Measurements from ENCODE around the gene EDN2.

Gene EDN2

DNA sequence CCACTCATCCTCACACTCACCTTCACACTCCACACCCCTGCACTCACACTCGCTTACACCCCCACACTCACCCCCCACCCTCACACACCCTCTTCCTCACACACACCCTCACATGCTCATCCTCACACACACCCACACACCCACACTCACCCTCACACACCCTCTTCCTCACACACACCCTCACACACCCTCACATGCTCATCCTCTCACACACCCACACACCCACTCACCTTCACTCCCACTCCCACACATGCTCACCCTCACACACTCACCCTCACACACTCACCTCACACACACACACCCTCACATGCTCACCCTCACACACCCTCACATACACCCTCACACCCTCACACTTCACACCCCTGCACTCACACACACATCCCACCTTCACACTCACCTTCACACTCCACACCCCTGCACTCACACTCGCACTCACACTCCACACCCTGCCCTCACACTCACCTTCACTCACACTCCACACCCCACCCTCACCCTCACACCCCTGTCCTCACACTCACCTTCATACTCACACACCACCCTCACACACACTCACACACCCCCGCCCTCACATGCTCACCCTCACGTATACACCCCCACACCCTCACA, 42.6 kb upstream of the EDN2 start (continued):
- TF ChIP-seq, protein P1, sequence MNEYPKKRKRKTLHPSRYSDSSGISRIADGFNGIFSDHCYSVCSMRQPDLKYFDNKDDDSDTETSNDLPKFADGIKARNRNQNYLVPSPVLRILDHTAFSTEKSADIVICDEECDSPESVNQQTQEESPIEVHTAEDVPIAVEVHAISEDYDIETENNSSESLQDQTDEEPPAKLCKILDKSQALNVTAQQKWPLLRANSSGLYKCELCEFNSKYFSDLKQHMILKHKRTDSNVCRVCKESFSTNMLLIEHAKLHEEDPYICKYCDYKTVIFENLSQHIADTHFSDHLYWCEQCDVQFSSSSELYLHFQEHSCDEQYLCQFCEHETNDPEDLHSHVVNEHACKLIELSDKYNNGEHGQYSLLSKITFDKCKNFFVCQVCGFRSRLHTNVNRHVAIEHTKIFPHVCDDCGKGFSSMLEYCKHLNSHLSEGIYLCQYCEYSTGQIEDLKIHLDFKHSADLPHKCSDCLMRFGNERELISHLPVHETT (tag by site-specific recombination; IDR thresholded peaks at IDR 0.05): no peak
- TF ChIP-seq ZNF394 (tag by site-specific recombination; IDR thresholded peaks at IDR 0.05; ENCODE audit: borderline replicate concordance) (no peak), ZNF138 (tag by site-specific recombination; IDR thresholded peaks at IDR 0.05; ENCODE audit: borderline replicate concordance) (no peak), ZNF239 (tag by site-specific recombination; IDR thresholded peaks at IDR 0.05) (no peak), HOXC10 (CRISPR knock-in tag; IDR thresholded peaks at IDR 0.05) (no peak), ZBTB8A (tag by site-specific recombination; IDR thresholded peaks at IDR 0.05) (no peak), ZNF311 (tag by site-specific recombination; IDR thresholded peaks at IDR 0.05; ENCODE audit: borderline replicate concordance) (peak; percentile 63; the same call in 1 of the 2 replicates), ZNF530 (tag by site-specific recombination; IDR thresholded peaks at IDR 0.05; ENCODE audit: low read depth) (no peak), IKZF3 (tag by site-specific recombination; IDR thresholded peaks at IDR 0.05) (no peak), MYNN (tag by site-specific recombination; IDR thresholded peaks at IDR 0.05; ENCODE audit: borderline replicate concordance) (no peak), KLF8 (tag by site-specific recombination; IDR thresholded peaks at IDR 0.05) (0 out of 2 replicates have a peak, but pooled peaks have one; percentile 33), SCRT1 (tag by site-specific recombination; IDR thresholded peaks at IDR 0.05; ENCODE audit: borderline replicate concordance) (no peak), KLF10 (tag by site-specific recombination; IDR thresholded peaks at IDR 0.05) (no peak), SP7 (tag by site-specific recombination; IDR thresholded peaks at IDR 0.05) (no peak), ZFP3 (tag by site-specific recombination; IDR thresholded peaks at IDR 0.05; ENCODE audit: low read depth) (no peak), ZNF600 (tag by site-specific recombination; IDR thresholded peaks at IDR 0.05) (no peak), ZNF16 (tag by site-specific recombination; IDR thresholded peaks at IDR 0.05; ENCODE audit: low read depth) (no peak), ZNF610 (tag by site-specific recombination; IDR thresholded peaks at IDR 0.05; ENCODE audit: borderline replicate concordance) (no peak), ZFHX2 (tag by site-specific recombination; conservative IDR thresholded peaks at IDR 0.05) (peak; percentile 99)
- TF ChIP-seq, protein P2, sequence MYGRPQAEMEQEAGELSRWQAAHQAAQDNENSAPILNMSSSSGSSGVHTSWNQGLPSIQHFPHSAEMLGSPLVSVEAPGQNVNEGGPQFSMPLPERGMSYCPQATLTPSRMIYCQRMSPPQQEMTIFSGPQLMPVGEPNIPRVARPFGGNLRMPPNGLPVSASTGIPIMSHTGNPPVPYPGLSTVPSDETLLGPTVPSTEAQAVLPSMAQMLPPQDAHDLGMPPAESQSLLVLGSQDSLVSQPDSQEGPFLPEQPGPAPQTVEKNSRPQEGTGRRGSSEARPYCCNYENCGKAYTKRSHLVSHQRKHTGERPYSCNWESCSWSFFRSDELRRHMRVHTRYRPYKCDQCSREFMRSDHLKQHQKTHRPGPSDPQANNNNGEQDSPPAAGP (tag by site-specific recombination; IDR thresholded peaks at IDR 0.05): no peak

DNA sequence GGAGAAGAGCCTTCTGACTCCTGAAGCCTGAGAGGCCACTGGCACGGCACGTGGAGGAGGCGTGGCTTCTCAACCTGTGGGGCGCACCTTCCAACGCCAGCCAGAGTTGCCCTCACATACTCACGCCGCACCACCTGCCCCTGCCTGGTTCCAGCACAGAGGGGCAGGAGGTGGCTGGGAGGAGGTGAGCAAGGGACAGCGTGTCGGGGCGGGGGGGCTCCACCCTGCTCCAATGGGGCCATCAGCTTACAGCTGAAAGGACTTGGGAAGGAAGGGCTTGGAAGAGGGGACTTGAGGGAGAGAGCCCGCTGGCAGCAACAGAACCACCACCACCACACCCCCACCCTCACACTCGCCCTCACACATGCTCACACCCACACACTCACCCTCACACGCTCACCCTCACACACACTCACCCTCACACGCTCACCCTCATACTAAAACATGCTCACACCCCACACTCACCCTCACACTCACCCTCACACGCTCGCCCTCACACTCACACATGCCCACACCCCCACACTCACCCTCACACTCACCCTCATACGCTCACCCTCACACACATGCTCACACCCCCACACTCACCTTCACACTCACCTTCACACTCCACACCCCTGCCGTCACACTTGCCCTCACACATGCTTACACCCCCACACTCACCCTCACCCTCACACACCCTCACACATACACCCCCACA, 41.6 kb upstream of the EDN2 start:
- Histone ChIP-seq H3K27ac (ENCODE audit: extremely low read depth, low read depth, low read length) (no peak overlapping the region), H3K4me3 (ENCODE audit: low read depth, low read length) (no peak overlapping the region), H3K4me1 (ENCODE audit: control insufficient read depth, insufficient read depth, low read length) (no peaks in the 10 kb centered on the region), H3K9me3 (ENCODE audit: control insufficient read depth, insufficient read depth, low read depth, low read length) (no peaks in the 10 kb centered on the region), H3K36me3 (ENCODE audit: control insufficient read depth in 2 of 2, insufficient read depth in 1 of 2, low read length in 2 of 2) (no peaks in the 10 kb centered on the region)
- CTCF ChIA-PET: interaction anchor here (1.0 to 1.7 kb wide), 2 partner anchors 10 to 13 kb away, joined by 5 to 16 read pairs; no protein-coding TSS in a partner anchor
- peak; percentile 23; the same call in 1 of the 2 replicates for TF ChIP-seq ZBTB48 (tag by site-specific recombination; IDR thresholded peaks at IDR 0.05)
- TF ChIP-seq EGR2 (tag by site-specific recombination; IDR thresholded peaks at IDR 0.05; ENCODE audit: low read depth): peak; percentile 90
- TF ChIP-seq, protein P3, sequence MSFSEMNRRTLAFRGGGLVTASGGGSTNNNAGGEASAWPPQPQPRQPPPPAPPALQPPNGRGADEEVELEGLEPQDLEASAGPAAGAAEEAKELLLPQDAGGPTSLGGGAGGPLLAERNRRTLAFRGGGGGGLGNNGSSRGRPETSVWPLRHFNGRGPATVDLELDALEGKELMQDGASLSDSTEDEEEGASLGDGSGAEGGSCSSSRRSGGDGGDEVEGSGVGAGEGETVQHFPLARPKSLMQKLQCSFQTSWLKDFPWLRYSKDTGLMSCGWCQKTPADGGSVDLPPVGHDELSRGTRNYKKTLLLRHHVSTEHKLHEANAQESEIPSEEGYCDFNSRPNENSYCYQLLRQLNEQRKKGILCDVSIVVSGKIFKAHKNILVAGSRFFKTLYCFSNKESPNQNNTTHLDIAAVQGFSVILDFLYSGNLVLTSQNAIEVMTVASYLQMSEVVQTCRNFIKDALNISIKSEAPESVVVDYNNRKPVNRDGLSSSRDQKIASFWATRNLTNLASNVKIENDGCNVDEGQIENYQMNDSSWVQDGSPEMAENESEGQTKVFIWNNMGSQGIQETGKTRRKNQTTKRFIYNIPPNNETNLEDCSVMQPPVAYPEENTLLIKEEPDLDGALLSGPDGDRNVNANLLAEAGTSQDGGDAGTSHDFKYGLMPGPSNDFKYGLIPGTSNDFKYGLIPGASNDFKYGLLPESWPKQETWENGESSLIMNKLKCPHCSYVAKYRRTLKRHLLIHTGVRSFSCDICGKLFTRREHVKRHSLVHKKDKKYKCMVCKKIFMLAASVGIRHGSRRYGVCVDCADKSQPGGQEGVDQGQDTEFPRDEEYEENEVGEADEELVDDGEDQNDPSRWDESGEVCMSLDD (tag by site-specific recombination; IDR thresholded peaks at IDR 0.05): peak; percentile 50
- TF ChIP-seq ZFHX2 (tag by site-specific recombination; conservative IDR thresholded peaks at IDR 0.05): peak; percentile 89
- TF ChIP-seq ZNF112 (tag by site-specific recombination; IDR thresholded peaks at IDR 0.05): no peak
- peak; percentile 22; the same call in 1 of the 2 replicates for TF ChIP-seq KLF1 (tag by site-specific recombination; IDR thresholded peaks at IDR 0.05)
- TF ChIP-seq ZNF548 (tag by site-specific recombination; IDR thresholded peaks at IDR 0.05): no peak
- TF ChIP-seq, protein P4, sequence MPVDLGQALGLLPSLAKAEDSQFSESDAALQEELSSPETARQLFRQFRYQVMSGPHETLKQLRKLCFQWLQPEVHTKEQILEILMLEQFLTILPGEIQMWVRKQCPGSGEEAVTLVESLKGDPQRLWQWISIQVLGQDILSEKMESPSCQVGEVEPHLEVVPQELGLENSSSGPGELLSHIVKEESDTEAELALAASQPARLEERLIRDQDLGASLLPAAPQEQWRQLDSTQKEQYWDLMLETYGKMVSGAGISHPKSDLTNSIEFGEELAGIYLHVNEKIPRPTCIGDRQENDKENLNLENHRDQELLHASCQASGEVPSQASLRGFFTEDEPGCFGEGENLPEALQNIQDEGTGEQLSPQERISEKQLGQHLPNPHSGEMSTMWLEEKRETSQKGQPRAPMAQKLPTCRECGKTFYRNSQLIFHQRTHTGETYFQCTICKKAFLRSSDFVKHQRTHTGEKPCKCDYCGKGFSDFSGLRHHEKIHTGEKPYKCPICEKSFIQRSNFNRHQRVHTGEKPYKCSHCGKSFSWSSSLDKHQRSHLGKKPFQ (tag by site-specific recombination; IDR thresholded peaks at IDR 0.05): peak; percentile 84
- POLR2A ChIA-PET: no interaction called here

Data from HEK293 (cell line).